Subcutaneous adipose tissue (tissue), 4 donors: Measurements from ENCODE around the gene TGM4. TPM values are rescaled to one million over a fixed set of nuclear protein-coding genes. Genes with fewer than 3 reads are reported as not detected.

Source experiments
- total RNA-seq, 4 donors: library from RNA; depleted of rRNA; stranded (reverse); fragments of >200 nt; gene quantifications; one replicate each; pipeline ENCODE4 v1.1.0, GENCODE V29; 2016
- TF ChIP-seq, protein P1 (sequence below): fragments of 450-650 bp; IDR thresholded peaks from one replicate; pipeline ENCODE4 v1.5.1; 2016; ENCODE audit warnings: low read depth, mild to moderate bottlenecking, control low read depth, antibody characterized with exemption, moderate library complexity

Gene TGM4
- total RNA-seq, 4 donors from 2014 or later, result not detected

DNA sequence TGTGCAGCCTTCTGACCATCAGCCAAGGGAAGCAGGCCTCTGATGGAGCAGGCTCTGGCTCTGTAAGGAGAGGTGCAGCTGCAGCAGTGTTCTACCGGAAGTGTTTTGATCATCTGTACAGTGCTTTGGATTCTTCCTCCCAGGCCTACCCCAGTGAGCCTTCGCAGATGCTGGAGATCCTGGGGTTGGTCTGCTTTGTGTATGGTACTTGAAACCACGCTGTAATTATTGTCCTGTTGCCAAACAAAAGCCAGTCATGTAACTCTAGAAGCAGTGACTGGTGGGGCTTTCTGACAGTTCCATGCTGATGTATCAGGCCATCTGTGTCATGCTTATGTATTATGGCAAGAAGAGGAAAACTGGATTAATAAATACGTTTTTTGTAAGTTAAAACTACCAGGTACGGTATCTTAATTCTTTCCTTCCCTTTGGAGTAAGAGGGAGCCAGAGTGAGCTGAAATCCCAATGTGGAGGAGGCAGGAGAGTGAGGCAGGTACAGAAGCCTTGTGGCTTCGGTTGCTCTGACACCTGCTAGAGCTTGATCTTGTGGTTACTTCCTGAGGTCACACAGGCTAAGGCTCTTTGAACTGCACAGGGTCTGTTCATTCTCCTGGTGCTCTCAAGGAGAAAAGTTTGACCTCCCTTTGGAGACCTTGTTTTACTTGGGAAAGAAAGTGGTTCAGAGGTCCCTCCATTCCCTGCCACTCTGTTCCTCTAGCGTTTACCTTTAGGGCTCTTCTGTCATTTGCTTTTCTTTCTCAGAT is 9.0 kb upstream of the TGM4 start:
- TF ChIP-seq, protein P1, sequence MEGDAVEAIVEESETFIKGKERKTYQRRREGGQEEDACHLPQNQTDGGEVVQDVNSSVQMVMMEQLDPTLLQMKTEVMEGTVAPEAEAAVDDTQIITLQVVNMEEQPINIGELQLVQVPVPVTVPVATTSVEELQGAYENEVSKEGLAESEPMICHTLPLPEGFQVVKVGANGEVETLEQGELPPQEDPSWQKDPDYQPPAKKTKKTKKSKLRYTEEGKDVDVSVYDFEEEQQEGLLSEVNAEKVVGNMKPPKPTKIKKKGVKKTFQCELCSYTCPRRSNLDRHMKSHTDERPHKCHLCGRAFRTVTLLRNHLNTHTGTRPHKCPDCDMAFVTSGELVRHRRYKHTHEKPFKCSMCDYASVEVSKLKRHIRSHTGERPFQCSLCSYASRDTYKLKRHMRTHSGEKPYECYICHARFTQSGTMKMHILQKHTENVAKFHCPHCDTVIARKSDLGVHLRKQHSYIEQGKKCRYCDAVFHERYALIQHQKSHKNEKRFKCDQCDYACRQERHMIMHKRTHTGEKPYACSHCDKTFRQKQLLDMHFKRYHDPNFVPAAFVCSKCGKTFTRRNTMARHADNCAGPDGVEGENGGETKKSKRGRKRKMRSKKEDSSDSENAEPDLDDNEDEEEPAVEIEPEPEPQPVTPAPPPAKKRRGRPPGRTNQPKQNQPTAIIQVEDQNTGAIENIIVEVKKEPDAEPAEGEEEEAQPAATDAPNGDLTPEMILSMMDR, result no peak

DNA sequence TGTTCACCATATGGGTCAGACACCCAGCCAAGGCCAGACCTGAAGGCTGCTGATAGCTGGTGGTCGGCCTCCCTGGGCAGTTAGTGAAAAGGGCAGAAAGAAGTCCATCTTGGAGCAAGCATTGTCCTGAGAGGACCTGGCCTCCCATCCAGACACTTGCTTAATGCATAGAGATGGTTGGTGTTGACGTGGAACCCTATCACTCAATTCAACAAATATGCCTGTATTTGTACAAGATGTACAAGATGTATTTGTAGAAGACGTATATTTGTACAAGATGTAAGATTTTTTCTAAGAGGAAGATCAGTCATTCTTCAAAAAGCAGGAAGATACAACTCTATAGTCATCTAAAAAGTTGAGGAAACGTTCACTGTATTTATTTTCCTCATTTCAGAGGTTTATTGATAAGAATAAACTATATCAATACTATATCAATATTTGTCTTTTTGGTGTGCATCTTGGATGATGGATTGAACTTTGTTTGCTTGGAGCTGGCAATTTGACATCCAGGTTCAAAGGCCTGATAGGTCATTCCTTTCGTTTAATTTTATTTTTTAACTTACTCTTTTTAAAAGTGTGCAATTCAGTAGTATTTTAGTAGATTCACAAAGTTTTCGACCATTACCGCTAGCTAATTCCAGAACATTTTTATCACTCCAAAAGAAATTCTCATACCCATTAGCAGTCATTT is 6.8 kb upstream of the TGM4 start:
- TF ChIP-seq, protein P1, result no peak

- TF ChIP-seq, protein P1, result no peak
Measured at GRCh38 chr3:44870375-44871061, 3.9 kb upstream of the TGM4 start.

DNA sequence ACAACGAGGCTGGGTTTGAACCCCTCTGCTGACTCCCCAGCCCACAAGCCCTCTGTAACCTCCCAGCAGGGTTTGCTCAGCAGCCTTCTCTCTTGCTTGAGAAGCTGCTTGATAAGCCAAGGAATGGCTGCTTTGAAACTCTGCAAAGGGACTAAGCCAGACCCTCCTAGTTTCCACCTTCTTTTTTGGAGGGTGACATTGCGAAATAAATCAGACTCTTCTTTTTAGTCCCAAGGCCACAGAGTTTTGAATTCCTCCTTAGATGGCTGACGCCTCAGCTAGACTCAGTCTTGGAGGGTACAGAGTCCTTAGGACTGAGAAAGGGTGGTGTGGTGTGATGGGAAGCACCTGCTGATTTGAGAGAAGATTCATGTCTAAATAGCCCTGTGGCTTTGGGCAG is 1.2 kb downstream of the TGM4 start:
- TF ChIP-seq, protein P1, result no peak

DNA sequence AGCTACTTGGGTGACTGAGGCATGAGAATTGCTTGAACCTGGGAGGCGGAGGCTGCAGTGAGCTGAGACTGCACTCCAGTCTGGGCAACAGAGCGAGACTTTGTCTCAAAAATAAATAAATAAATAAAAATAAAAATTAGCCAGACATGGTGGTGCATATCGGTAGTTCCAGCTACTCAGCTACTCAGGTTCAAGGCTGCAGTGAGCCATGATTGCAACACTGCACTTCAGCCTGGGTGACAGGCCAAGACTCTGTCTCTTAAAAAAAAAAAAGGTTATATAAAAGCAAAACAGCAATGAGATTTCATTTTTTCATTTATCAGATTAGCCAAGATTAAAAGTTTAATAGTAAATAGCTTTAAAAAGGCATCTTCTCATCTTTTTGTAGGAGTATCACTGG is 2.9 kb downstream of the TGM4 start:
- TF ChIP-seq, protein P1, result no peak

- TF ChIP-seq, protein P1, result no peak
Measured at GRCh38 chr3:44880284-44880683, 5.9 kb downstream of the TGM4 start.
